ENCODE results near the gene RRAS2. TPM values are rescaled to one million over a fixed set of nuclear protein-coding genes. Genes with fewer than 3 reads are reported as not detected.

Gene RRAS2
- total and polyA plus RNA-seq, 2 of the 4 experiments (the other 2 are of a cell fraction), result 85.5 to 106 TPM

DNA sequence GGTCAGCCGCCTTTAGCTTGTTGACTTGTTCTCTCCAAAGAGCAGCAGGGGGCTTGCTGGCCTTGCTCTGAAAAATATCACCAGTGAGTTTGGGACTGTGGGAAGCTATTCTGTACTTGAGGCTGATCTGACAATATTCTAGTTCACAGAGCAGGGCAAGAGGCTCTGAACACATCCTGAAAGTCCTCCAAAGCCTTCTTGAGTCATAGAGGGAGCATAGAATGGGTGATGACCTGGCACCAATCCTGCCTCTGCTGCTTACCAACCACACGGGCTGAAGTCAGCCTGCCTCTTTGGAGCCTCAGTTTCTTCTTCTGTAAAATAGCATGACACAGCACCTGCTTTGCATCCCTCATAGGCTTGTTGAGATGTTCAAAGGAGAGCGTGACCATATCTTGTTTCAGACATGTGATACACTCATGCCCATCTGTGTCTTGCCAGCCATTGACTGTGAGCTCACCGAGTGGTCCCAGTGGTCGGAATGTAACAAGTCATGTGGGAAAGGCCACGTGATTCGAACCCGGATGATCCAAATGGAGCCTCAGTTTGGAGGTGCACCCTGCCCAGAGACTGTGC lies 96.6 kb downstream of the RRAS2 start:
- Histone ChIP-seq H3K18ac (ENCODE audit: low read depth, low read length) (no peak overlapping the region), H3K9me1 (ENCODE audit: insufficient read depth, low read length) (no peaks in the 10 kb centered on the region), H2AFZ (replicated peaks; ENCODE audit: low read length, poor library complexity) (no peak overlapping the region), H4K8ac (ENCODE audit: low read depth in 2 of 2, low read length in 2 of 2) (no peak overlapping the region), H2BK15ac (ENCODE audit: low read depth, low read length) (no peak overlapping the region), H3K4ac (ENCODE audit: low read depth, low read length) (no peak overlapping the region), H2AK5ac (ENCODE audit: low read depth, low read length) (no peak overlapping the region), H3K27me3 (ENCODE audit: control insufficient read depth, insufficient read depth, low read length) (no peaks in the 10 kb centered on the region), H2BK120ac (ENCODE audit: low read depth, low read length) (no peak overlapping the region), H3K23ac (ENCODE audit: low read depth, low read length) (no peak overlapping the region), H2BK5ac (ENCODE audit: low read depth, low read length, poor library complexity, severe bottlenecking) (no peak overlapping the region), H3K4me3 (ENCODE audit: insufficient read depth, low read depth, low read length) (no peak overlapping the region), H4K91ac (ENCODE audit: insufficient read depth, low read depth, low read length) (no peak overlapping the region), H3K79me1 (ENCODE audit: low read depth in 1 of 2, low read length in 2 of 2) (no peaks in the 10 kb centered on the region), H3K9me3 (ENCODE audit: control insufficient read depth, insufficient read depth, low read length) (no peaks in the 10 kb centered on the region), H4K20me1 (ENCODE audit: insufficient read depth, low read length) (no peaks in the 10 kb centered on the region), H3K4me2 (ENCODE audit: low read depth, low read length) (no peak overlapping the region), H2AK9ac (replicated peaks; ENCODE audit: low read depth, low read length, poor library complexity) (no peak overlapping the region), H4K5ac (ENCODE audit: low read depth, low read length) (no peak overlapping the region), H3K56ac (ENCODE audit: extremely low read depth, insufficient read depth, low read length) (no peak overlapping the region), H3K4me1 (ENCODE audit: control insufficient read depth, insufficient read depth, low read length) (peaks cover 9% of the 10 kb centered on the region), H2BK20ac (ENCODE audit: low read depth, low read length) (no peak overlapping the region), H3K36me3 (ENCODE audit: control insufficient read depth, insufficient read depth, low read length) (peaks cover 8% of the 10 kb centered on the region), H3K14ac (replicated peaks; ENCODE audit: low read depth, low read length) (no peak overlapping the region), H3K27ac (ENCODE audit: insufficient read depth, low read length) (no peak overlapping the region), H3K9ac (ENCODE audit: low read depth, low read length) (no peak overlapping the region)
- BruUV-seq (replicated peaks), result no TSS peak
- ATAC-seq (ENCODE audit: low read depth) (no peak), DNase-seq (no peak)
- ChIA-PET POLR2A (ENCODE audit: unreplicated experiment) (no interaction called here), CTCF (interaction anchor here (1.0 kb wide), 1 partner anchor 12 kb away, joined by 3 read pairs; no protein-coding TSS in a partner anchor)
- dilution Hi-C loops (cut with HindIII; ENCODE audit: low sequenced_read_pairs, unreplicated experiment) (no loop called here), intact Hi-C loops (cut with micrococcal nuclease) (no loop called here), in situ Hi-C loops (cut with MboI; ENCODE audit: low sequenced_read_pairs) (loop anchor here (25.0 kb wide), 1 partner anchor 625 kb away; the partner anchor contains the start of gene CYP2R1)
- TF ChIP-seq RAD21 (IDR thresholded peaks at IDR 0.05; ENCODE audit: low read length) (no peak), MXI1 (IDR thresholded peaks at IDR 0.05; ENCODE audit: borderline replicate concordance, low read depth, low read length) (no peak), POLR2A (IDR thresholded peaks at IDR 0.05; ENCODE audit: low read depth, low read length) (no peak), FOS (IDR thresholded peaks at IDR 0.05; ENCODE audit: low read depth, low read length) (no peak), USF2 (IDR thresholded peaks at IDR 0.05; ENCODE audit: low read depth, low read length) (no peak), MAZ (IDR thresholded peaks at IDR 0.05; ENCODE audit: borderline replicate concordance, low read depth, low read length) (no peak), BHLHE40 (IDR thresholded peaks at IDR 0.05; ENCODE audit: low read depth, low read length) (no peak), SMC3 (IDR thresholded peaks at IDR 0.05; ENCODE audit: low read depth, low read length) (no peak), NFE2L2 (IDR thresholded peaks at IDR 0.05; ENCODE audit: low read depth, low read length) (no peak), CHD1 (IDR thresholded peaks at IDR 0.05; ENCODE audit: low read depth, low read length) (no peak), MAFK (IDR thresholded peaks at IDR 0.05; ENCODE audit: low read depth, low read length) (no peak), RFX5 (IDR thresholded peaks at IDR 0.05; ENCODE audit: low read depth, low read length) (no peak), RCOR1 (IDR thresholded peaks at IDR 0.05; ENCODE audit: insufficient replicate concordance, low read length) (no peak)
- TF ChIP-seq, protein P1, sequence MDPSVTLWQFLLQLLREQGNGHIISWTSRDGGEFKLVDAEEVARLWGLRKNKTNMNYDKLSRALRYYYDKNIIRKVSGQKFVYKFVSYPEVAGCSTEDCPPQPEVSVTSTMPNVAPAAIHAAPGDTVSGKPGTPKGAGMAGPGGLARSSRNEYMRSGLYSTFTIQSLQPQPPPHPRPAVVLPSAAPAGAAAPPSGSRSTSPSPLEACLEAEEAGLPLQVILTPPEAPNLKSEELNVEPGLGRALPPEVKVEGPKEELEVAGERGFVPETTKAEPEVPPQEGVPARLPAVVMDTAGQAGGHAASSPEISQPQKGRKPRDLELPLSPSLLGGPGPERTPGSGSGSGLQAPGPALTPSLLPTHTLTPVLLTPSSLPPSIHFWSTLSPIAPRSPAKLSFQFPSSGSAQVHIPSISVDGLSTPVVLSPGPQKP (IDR thresholded peaks at IDR 0.05; ENCODE audit: borderline replicate concordance, low read depth, low read length), result no peak
- TF ChIP-seq, protein P2, sequence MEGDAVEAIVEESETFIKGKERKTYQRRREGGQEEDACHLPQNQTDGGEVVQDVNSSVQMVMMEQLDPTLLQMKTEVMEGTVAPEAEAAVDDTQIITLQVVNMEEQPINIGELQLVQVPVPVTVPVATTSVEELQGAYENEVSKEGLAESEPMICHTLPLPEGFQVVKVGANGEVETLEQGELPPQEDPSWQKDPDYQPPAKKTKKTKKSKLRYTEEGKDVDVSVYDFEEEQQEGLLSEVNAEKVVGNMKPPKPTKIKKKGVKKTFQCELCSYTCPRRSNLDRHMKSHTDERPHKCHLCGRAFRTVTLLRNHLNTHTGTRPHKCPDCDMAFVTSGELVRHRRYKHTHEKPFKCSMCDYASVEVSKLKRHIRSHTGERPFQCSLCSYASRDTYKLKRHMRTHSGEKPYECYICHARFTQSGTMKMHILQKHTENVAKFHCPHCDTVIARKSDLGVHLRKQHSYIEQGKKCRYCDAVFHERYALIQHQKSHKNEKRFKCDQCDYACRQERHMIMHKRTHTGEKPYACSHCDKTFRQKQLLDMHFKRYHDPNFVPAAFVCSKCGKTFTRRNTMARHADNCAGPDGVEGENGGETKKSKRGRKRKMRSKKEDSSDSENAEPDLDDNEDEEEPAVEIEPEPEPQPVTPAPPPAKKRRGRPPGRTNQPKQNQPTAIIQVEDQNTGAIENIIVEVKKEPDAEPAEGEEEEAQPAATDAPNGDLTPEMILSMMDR (conservative IDR thresholded peaks at IDR 0.05; ENCODE audit: low read depth, low read length), result no peak
- 89% methylated on average over 6 of the region's 8 CpGs; no CpG with 5 or more reads in 1 of the 2 experiments for WGBS, 2 experiments (ENCODE audit: extremely low coverage in 2 of 2, insufficient read length in 1 of 2)
